ENCODE results near the gene FAM209B.
"Not testable (repeated sequence)": the region's sequence is repeated elsewhere in the genome, so short reads cannot be mapped to it uniquely, and the experiment has no call there.

DNA sequence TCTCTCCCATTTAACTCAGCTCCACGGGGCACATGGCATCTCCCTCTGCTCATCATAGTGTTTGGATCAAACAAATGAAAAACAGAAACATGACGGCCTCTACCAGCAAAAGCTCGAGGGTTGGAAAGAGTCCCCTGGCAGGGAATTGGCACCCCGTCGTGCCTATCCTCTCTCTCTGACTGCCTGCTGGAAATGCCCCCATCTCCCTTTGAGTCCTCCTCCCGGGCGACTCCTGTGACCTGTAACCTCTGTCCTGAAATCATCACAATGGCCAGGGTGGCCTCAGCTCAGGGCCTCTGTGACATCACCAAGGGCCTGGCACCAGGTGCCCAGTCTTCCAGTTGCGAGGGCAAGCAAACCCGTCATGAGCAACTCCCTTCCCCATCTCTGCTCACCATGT lies at the start of gene FAM209B:
- TF ChIP-seq, protein P1, sequence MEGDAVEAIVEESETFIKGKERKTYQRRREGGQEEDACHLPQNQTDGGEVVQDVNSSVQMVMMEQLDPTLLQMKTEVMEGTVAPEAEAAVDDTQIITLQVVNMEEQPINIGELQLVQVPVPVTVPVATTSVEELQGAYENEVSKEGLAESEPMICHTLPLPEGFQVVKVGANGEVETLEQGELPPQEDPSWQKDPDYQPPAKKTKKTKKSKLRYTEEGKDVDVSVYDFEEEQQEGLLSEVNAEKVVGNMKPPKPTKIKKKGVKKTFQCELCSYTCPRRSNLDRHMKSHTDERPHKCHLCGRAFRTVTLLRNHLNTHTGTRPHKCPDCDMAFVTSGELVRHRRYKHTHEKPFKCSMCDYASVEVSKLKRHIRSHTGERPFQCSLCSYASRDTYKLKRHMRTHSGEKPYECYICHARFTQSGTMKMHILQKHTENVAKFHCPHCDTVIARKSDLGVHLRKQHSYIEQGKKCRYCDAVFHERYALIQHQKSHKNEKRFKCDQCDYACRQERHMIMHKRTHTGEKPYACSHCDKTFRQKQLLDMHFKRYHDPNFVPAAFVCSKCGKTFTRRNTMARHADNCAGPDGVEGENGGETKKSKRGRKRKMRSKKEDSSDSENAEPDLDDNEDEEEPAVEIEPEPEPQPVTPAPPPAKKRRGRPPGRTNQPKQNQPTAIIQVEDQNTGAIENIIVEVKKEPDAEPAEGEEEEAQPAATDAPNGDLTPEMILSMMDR (IDR thresholded peaks at IDR 0.05; ENCODE audit: poor library complexity): not testable (repeated sequence)
- not testable (repeated sequence) for TF ChIP-seq EZH2 (IDR thresholded peaks at IDR 0.05; ENCODE audit: borderline replicate concordance); EZH2phosphoT487 (IDR thresholded peaks at IDR 0.05; ENCODE audit: low read depth, severe bottlenecking, unreplicated experiment)

Measured in hepatocyte (in vitro differentiated cells).